ENCODE data around the gene SLC12A8. TPM values are rescaled to one million over a fixed set of nuclear protein-coding genes. Genes with fewer than 3 reads are reported as not detected.

SLC12A8 gene
- total and polyA plus RNA-seq, 10 of the 15 experiments (the other 5 are each of a cell fraction or from before 2014, with no cell fraction given), result 2.5 to 71.6 (median 50.1) TPM

- Histone ChIP-seq H3K79me2 (ENCODE audit: control insufficient read depth, insufficient read depth, low read length) (no peaks in the 10 kb centered on the region; the same call in 1 of the 2 replicates), H3K36me3 (ENCODE audit: control insufficient read depth in 2 of 2, insufficient read depth in 2 of 2, low read length in 1 of 2) (no peaks in the 10 kb centered on the region), H4K20me1 (ENCODE audit: control insufficient read depth, insufficient read depth) (no peaks in the 10 kb centered on the region), H3K27ac (ENCODE audit: control insufficient read depth, insufficient read depth) (0 out of 2 replicates have a peak overlapping the region, but pooled peaks have one; percentile 21), H3K9ac (ENCODE audit: control insufficient read depth, insufficient read depth, low read length) (no peak overlapping the region), H3K9me3 (replicated peaks; ENCODE audit: control insufficient read depth, insufficient read depth, low read length) (no peaks in the 10 kb centered on the region; the same call in 2 of the 3 replicates), H3K4me2 (ENCODE audit: control insufficient read depth, insufficient read depth) (no peak overlapping the region), H3K4me3 (no peak overlapping the region), H3K4me1 (ENCODE audit: control insufficient read depth, insufficient read depth, low read length) (peaks cover 94% of the 10 kb centered on the region), H2AFZ (ENCODE audit: control insufficient read depth, low read depth, low read length) (no peak overlapping the region), H3K27me3 (replicated peaks in 1 of 2; ENCODE audit: control insufficient read depth in 2 of 2, insufficient read depth in 2 of 2, low read length in 1 of 2) (no peaks in the 10 kb centered on the region)
- in situ Hi-C loops (cut with MboI) (no loop called here), intact Hi-C loops (cut with micrococcal nuclease; ENCODE audit: unreplicated experiment) (loop anchor here (2.0 to 5.0 kb wide), 2 partner anchors 59 to 91 kb away; no protein-coding TSS in a partner anchor)
- no TSS peak for BruUV-seq (replicated peaks)
- DNase-seq (ENCODE audit: low read depth, low spot score) (no peak), FAIRE-seq (no peak), ATAC-seq (no peak)
- ChIA-PET POLR2A (interaction anchor here (1.0 to 1.1 kb wide), 3 partner anchors 10 to 21 kb away, joined by 3 to 6 read pairs (median 4); no protein-coding TSS in a partner anchor), CTCF (interaction anchor here (0.9 to 3.3 kb wide), 5 partner anchors 17 to 149 kb away, joined by 3 to 10 read pairs (median 4); no protein-coding TSS in a partner anchor), RAD21 (ENCODE audit: unreplicated experiment) (interaction anchor here (0.5 to 12.0 kb wide), 5 partner anchors 23 to 231 kb away, joined by 3 to 106 read pairs (median 5); partner anchors contain the start of genes MUC13 and ZNF148), SMC1A (ENCODE audit: uncharacterized antibody, unreplicated experiment) (interaction anchor here (0.7 to 9.3 kb wide), 5 partner anchors 12 to 211 kb away, joined by 3 to 54 read pairs (median 9); no protein-coding TSS in a partner anchor)
- WGBS (ENCODE audit: insufficient coverage, insufficient replicate concordance, low lambda C conversion rate, missing lambda C conversion rate), result 79% methylated on average over 3 of the region's 3 CpGs
- TF ChIP-seq E2F8 (IDR thresholded peaks at IDR 0.05; ENCODE audit: low read depth, partially characterized antibody) (no peak), RB1 (IDR thresholded peaks at IDR 0.05; ENCODE audit: borderline replicate concordance) (no peak), RCOR1 (conservative IDR thresholded peaks at IDR 0.05; ENCODE audit: low read depth, low read length) (no peak), PKNOX1 (IDR thresholded peaks at IDR 0.05) (no peak), NR2C1 (IDR thresholded peaks at IDR 0.05) (no peak), NFYA (IDR thresholded peaks at IDR 0.05; ENCODE audit: borderline replicate concordance, low read depth, low read length) (no peak), POLR2AphosphoS2 (IDR thresholded peaks at IDR 0.05; ENCODE audit: low read depth, low read length) (no peak), ZNF274 (IDR thresholded peaks at IDR 0.05; ENCODE audit: insufficient read depth, insufficient read length) (no peak), RELB (IDR thresholded peaks at IDR 0.05; ENCODE audit: low read depth) (no peak), SMAD5 (IDR thresholded peaks at IDR 0.05; ENCODE audit: low read depth) (no peak), CBFB (IDR thresholded peaks at IDR 0.05; ENCODE audit: low read depth) (no peak), PAX8 (IDR thresholded peaks at IDR 0.05) (no peak), ASH2L (IDR thresholded peaks at IDR 0.05; ENCODE audit: borderline replicate concordance, low read depth) (no peak), CEBPZ (IDR thresholded peaks at IDR 0.05; ENCODE audit: low read depth, low read length) (no peak)
These were observed 69.0 kb downstream of the SLC12A8 start for GRCh38 chr3:125143538-125143937.
